A549 (cell line): ENCODE data around the gene TTC21A. TPM values are rescaled to one million over a fixed set of nuclear protein-coding genes. Genes with fewer than 3 reads are reported as not detected.

Experiments used
- ATAC-seq, 2 experiments: fragments of 200-7000 bp in 1 of 2; fragments of >200 bp in 1 of 2; cut with Nextera tagmentation in 1 of 2; cut with Tn5 transposase in 1 of 2; 3 replicates each; pipeline versions ENCODE4 v1.8.0 to v1.9.1; 2018 to 2020; ENCODE audit warnings: mild to moderate bottlenecking in 1 of 2, moderate library complexity in 1 of 2
- CTCF ChIA-PET: fragments of 300-600 bp; sonication (Branson Sonifier 250); formaldehyde crosslinking; extraction: SDS; loops from one replicate; lab custom pipeline; 2021; ENCODE audit warnings: antibody characterized with exemption, inconsistent platforms; lab: Yijun Ruan, JAX
- POLR2A ChIA-PET: fragments of 350-600 bp; formaldehyde crosslinking; extraction: SDS; loops from one replicate; lab custom pipeline; 2021; ENCODE audit warnings: antibody characterized with exemption, inconsistent platforms; lab: Yijun Ruan, JAX
- DNase-seq, 2 experiments: peaks; one replicate each; pipeline versions ENCODE4 v3.0.0 to v3.0.0-alpha.2; 2011 to 2016; ENCODE audit warnings: low read depth in 1 of 2, low spot score in 1 of 2
- FAIRE-seq: peaks from 2 replicates; lab custom pipeline; 2011; peaks lifted over from hg19 to GRCh38; lab: Jason Lieb, UNC
- H3K27ac ChIP-seq, 2 experiments: fragments of >200 bp; sonication (Bioruptor Twin); formaldehyde crosslinking; 3 replicates each; pipeline ENCODE4 v1.5.1; 2016 to 2017
- H3K4me1 ChIP-seq: fragments of >200 bp; sonication (Bioruptor Twin); formaldehyde crosslinking; 3 replicates; pipeline ENCODE4 v1.6.1; 2016
- H3K4me2 ChIP-seq: fragments of >200 bp; sonication (Bioruptor Twin); formaldehyde crosslinking; 3 replicates; pipeline ENCODE4 v1.6.1; 2016
- H3K4me3 ChIP-seq: fragments of >200 bp; sonication (Bioruptor Twin); formaldehyde crosslinking; 3 replicates; pipeline ENCODE4 v1.5.1; 2016
- H3K9me3 ChIP-seq: fragments of >200 bp; sonication (Bioruptor Twin); formaldehyde crosslinking; 3 replicates; pipeline ENCODE4 v1.6.1; 2016
- EHF ChIP-seq: fragments of 250-450 bp; sonication (Bioruptor Pico); IDR thresholded peaks from 2 replicates; pipeline ENCODE4 v1.5.0; 2020; ENCODE audit warnings: mild to moderate bottlenecking
- EHMT2 ChIP-seq: fragments of 200-600 bp; sonication (generic); IDR thresholded peaks from 2 replicates; pipeline ENCODE4 v1.6.1; 2016; ENCODE audit warnings: antibody characterized with exemption, low read depth, mild to moderate bottlenecking, moderate library complexity
- FOXS1 ChIP-seq: fragments of 250-450 bp; sonication (Bioruptor Pico); IDR thresholded peaks from 2 replicates; pipeline ENCODE4 v1.5.0; 2020; ENCODE audit warnings: mild to moderate bottlenecking, moderate library complexity
- HDAC2 ChIP-seq: fragments of 200-600 bp; sonication (generic); IDR thresholded peaks from 2 replicates; pipeline ENCODE4 v1.6.1; 2016
- HES2 ChIP-seq: fragments of >200 bp; sonication (Bioruptor Twin); formaldehyde crosslinking; IDR thresholded peaks from 2 replicates; pipeline ENCODE4 v1.6.1; 2016
- HEYL ChIP-seq: fragments of 250-450 bp; sonication (Bioruptor Pico); IDR thresholded peaks from 2 replicates; pipeline ENCODE4 v1.8.0; 2021; ENCODE audit warnings: mild to moderate bottlenecking, moderate library complexity
- JUN ChIP-seq, 2 experiments: fragments of >200 bp; sonication (Bioruptor Twin); formaldehyde crosslinking; IDR thresholded peaks; 2 replicates in 1 of 2; 3 replicates in 1 of 2; pipeline ENCODE4 v1.6.1; 2016 to 2017
- MAX ChIP-seq: IDR thresholded peaks from 2 replicates; pipeline ENCODE4 v1.6.1; 2012
- NPAS2 ChIP-seq: fragments of 250-450 bp; sonication (Bioruptor Pico); IDR thresholded peaks from 2 replicates; pipeline ENCODE4 v1.8.0; 2022; ENCODE audit warnings: mild to moderate bottlenecking, moderate library complexity, borderline replicate concordance
- POLR2A ChIP-seq: IDR thresholded peaks from 2 replicates; pipeline ENCODE4 v1.6.1; 2012; ENCODE audit warnings: mild to moderate bottlenecking, low read length
- RAD21 ChIP-seq, 2 experiments: fragments of >200 bp in 1 of 2; sonication (Bioruptor Twin) in 1 of 2; formaldehyde crosslinking in 1 of 2; IDR thresholded peaks in 1 of 2; conservative IDR thresholded peaks in 1 of 2; 2 replicates in 1 of 2; 3 replicates in 1 of 2; pipeline ENCODE4 v1.6.1; 2012 to 2018; ENCODE audit warnings: inconsistent platforms in 1 of 2
- RARB ChIP-seq: fragments of 250-450 bp; sonication (Bioruptor Pico); IDR thresholded peaks from 2 replicates; pipeline ENCODE4 v1.8.0; 2021; ENCODE audit warnings: mild to moderate bottlenecking, moderate library complexity
- RCOR1 ChIP-seq: fragments of 150-350 bp; IDR thresholded peaks from 2 replicates; pipeline ENCODE4 v1.6.1; 2014; ENCODE audit warnings: antibody characterized with exemption, low read length, low read depth
- RNF2 ChIP-seq: fragments of 200-600 bp; sonication (generic); IDR thresholded peaks from 2 replicates; pipeline ENCODE4 v1.6.1; 2016; ENCODE audit warnings: low read depth, mild to moderate bottlenecking, antibody characterized with exemption, moderate library complexity, borderline replicate concordance
- SMC3 ChIP-seq: fragments of >200 bp; sonication (Bioruptor Twin); formaldehyde crosslinking; IDR thresholded peaks from 3 replicates; pipeline ENCODE4 v1.6.1; 2018; ENCODE audit warnings: inconsistent platforms
- USF2 ChIP-seq: fragments of 450-650 bp; IDR thresholded peaks from 2 replicates; pipeline ENCODE4 v1.6.1; 2014; ENCODE audit warnings: antibody characterized with exemption
- ZFP36 ChIP-seq: fragments of 450-650 bp; IDR thresholded peaks from 2 replicates; pipeline ENCODE4 v1.6.1; 2014; ENCODE audit warnings: borderline replicate concordance; ENCODE audit not compliant: partially characterized antibody
- WGBS: methylation state at CpG from one replicate; pipeline ENCODE4 v1.1.6; 2017; ENCODE audit errors: missing lambda C conversion rate; 5-methylcytosine and 5-hydroxymethylcytosine counted together
- polyA plus RNA-seq, 4 experiments: library from polyadenylated mRNA; depleted of rRNA in 3 of 4; stranded (reverse); fragments of >200 nt; fragmentation: RNase III in 1 of 4; extraction: RNeasy Plus Mini Kit Qiagen cat#74134 plus additional on column Dnase treatment in 1 of 4; gene quantifications; 2 replicates in 3 of 4; 3 replicates in 1 of 4; pipeline ENCODE4 v1.2.3, GENCODE V29; 2011 to 2017

The TTC21A gene
- polyA plus RNA-seq, 2 of the 4 experiments (the other 2 are of a cell fraction) = 1.1 to 1.4 TPM

GRCh38 chr3:39173318-39174125, 66.0 kb downstream of the TTC21A start (continued):
- TF ChIP-seq RCOR1 = no peak
- no peak for TF ChIP-seq HEYL
- TF ChIP-seq HES2 = no peak

GRCh38 chr3:39176025-39176714, 68.7 kb downstream of the TTC21A start:
- Histone ChIP-seq H3K9me3 (no peaks in the 10 kb centered on the region), H3K4me2 (no peak overlapping the region), H3K27ac (peak overlapping the region in 1 of 2 experiments; percentile 85; a peak in 3 of 6 replicates)
- 97% methylated on average over 6 of the region's 6 CpGs for WGBS
- CTCF ChIA-PET = interaction anchor here (0.7 to 6.4 kb wide), 7 partner anchors 12 to 91 kb away, joined by 3 to 37 read pairs (median 3); no protein-coding TSS in a partner anchor
- TF ChIP-seq RAD21 (conservative IDR thresholded peaks at IDR 0.05 in 1 of 2, IDR thresholded peaks at IDR 0.05 in 1 of 2) = no peak
- no peak for TF ChIP-seq RARB (CRISPR knock-in tag)
- no peak for TF ChIP-seq NPAS2 (CRISPR knock-in tag)
- TF ChIP-seq EHMT2 = no peak
- TF ChIP-seq RNF2 = no peak
- TF ChIP-seq EHF (CRISPR knock-in tag) = no peak
- no peak for TF ChIP-seq HDAC2
- no peak for TF ChIP-seq ZFP36
- TF ChIP-seq POLR2A = no peak
- TF ChIP-seq, all 56 proteins: peak for 0
- no peak for DNase-seq
- no peak for FAIRE-seq
- H3K4me1 ChIP-seq = peaks cover 27% of the 10 kb centered on the region
- ATAC-seq = no peak
- no peak overlapping the region for H3K4me3 ChIP-seq
- POLR2A ChIA-PET = no interaction called here

- ChIA-PET POLR2A (interaction anchor here (0.6 to 1.7 kb wide), 7 partner anchors 11 to 67 kb away, joined by 3 to 11 read pairs (median 4); no protein-coding TSS in a partner anchor), CTCF (interaction anchor here (0.9 to 6.4 kb wide), 9 partner anchors 9 to 110 kb away, joined by 3 to 37 read pairs (median 3); no protein-coding TSS in a partner anchor)
- FAIRE-seq (no peak), ATAC-seq (peak; percentile 56 to 76), DNase-seq (peak; percentile 82 to 87)
- Histone ChIP-seq H3K4me1 (peaks cover 29% of the 10 kb centered on the region), H3K4me3 (peak overlapping the region; percentile 51), H3K9me3 (no peaks in the 10 kb centered on the region), H3K27ac (peak overlapping the region; percentile 81 to 85), H3K4me2 (peak overlapping the region; percentile 86)
- TF ChIP-seq RAD21 (conservative IDR thresholded peaks at IDR 0.05 in 1 of 2, IDR thresholded peaks at IDR 0.05 in 1 of 2) (peak in 1 of 2 experiments; percentile 27; a peak in 1 of 5 replicates), FOXS1 (CRISPR knock-in tag) (no peak), POLR2A (peak; percentile 32; the same call in 1 of the 2 replicates), USF2 (no peak), MAX (0 out of 2 replicates have a peak, but pooled peaks have one; percentile 43), JUN (IDR thresholded peaks at IDR 0.05) (peak; percentile 43 to 61; a peak in 3 of 5 replicates), SMC3 (0 out of 3 replicates have a peak, but pooled peaks have one; percentile 17)
- WGBS = 4% methylated on average over 16 of the region's 32 CpGs
These were observed 70.3 kb downstream of the TTC21A start for GRCh38 chr3:39177708-39178332.
